ENCODE data around the gene KDM3A.

KDM3A gene

DNA sequence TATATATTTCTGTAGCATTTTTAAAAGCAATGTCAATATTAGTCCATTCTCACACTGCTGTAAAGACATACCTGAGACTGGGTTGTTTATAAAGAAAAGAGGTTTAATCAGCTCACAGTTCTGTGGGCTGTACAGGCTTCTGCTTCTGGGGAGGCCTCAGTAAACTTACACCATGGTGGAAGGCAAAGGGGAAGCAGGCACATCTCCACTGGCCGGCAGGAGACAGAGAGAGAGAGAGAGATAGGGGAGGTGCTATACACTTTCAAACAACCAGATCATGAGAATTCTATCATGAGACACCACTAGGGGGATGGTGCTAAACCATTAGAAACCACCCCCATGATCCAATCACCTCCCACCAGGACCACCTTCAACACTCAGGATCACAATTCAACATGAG is 79.0 kb downstream of the KDM3A start:
- DNase-seq = no peak

DNA sequence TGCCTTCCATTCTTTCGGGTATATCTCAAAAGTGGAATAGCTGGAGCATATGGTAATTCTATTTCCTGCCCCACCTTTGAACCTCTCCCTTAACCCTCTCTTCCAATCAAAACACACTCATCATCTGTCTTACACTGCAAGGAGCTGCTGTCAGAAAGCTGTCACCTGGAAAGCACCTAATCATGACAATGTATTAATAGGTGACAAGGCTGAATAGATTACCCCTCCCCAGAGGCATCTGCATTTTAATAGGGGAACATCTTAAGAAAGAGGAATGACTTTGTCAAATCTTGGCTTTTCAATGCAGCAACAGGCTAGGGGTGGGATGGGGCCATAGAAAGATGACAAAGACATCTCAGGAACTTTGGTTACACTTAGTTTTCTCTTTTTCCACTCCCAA is 80.8 kb downstream of the KDM3A start:
- no peak for DNase-seq

DNA sequence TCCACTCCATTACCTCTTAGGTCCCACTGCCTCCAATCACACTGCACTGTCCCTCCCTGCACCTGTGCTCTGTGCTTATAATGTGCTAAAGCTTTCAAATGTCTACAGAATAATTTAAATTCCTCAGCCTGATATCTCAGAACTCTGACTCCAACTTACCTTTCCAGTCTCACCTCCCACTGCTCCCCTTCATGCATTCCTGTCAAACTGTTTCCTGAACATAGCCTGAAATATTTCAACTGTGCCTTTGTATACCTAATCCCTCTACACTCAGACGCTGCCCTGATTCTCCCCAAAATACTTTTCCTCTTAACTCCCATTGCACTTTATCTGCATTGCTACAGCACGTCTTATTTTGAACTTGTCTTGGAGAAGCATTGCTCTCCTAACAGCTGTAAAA is 81.5 kb downstream of the KDM3A start:
- no peak for DNase-seq

DNA sequence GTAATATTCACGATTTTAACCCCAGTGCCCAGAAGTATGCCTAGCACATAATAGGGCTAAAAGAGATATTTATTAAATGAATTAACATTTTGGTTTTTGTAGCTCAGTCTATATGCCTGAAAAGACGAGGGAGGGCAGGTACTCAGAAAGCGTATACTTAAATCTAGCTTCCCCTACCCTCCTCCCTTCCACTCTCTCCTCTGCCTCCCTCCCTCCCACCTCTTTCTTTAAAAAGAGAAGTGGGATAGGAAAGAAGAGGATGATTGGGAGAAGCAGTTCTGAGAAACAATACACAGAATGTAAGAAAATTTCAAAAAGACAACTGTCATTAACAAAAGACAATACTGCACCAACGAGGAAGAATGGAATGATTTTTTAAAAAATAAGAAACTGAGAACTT is 82.3 kb downstream of the KDM3A start:
- DNase-seq = no peak

DNA sequence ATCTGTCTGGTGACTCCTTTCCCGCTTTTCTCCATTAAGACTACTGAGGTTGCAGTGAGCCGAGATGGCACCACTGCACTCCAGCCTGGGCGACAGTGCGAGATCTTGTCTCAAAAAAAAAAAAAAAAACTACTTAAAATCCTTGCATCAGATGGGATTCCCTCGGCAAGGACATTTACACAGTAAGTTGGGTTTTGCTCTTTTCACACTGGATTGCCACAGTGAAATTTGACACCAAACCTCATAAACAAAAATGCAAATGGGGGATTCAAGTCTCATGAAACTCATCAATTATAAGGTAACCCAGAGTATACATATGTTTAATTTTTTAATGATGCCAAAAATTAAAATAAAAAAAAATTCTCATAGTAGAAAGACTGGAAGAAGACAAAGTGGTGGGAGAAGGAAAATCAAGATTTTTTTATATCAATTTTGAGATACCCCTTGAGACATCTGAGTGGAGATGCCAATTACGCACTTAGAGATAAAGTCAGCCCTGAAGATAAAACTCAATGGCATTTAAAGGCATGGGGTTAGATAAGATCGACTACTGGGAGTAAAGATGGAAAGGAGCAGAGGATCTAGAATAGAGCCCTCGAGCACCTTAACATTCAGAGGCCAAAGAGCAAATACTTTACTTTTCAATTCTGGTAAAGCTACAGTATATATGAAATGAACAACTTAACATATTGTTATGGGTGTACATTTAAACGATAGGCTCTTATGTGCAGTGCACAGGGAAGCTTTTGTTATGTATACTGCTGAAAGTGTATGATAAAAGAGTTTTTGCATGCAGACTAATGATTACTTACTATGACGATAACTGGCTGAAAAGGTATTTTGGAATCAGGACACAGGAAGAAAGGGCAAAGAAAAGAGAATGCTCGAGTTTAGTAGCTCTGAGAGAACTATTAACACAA is 84.5 kb downstream of the KDM3A start:
- DNase-seq = no peak

DNA sequence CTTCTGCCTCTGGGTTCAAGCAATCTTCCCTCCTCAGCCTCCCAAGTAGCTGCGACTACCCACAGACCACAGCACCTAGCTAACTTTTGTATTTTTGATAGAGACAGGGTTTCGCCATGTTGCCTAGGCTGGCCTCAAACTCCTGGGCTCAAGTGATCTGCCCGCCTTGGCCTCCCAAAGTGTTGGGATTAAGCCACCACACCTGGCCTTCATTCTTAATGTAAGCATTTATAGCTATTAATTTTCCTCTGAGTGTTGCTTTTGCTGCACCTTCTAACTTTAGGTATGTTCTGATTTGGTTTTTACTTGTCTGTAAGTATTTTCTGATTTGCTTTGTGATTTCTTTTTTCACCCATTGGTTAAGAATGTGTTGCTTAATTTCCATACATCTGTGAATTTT is 92.4 kb downstream of the KDM3A start:
- DNase-seq = no peak

DNA sequence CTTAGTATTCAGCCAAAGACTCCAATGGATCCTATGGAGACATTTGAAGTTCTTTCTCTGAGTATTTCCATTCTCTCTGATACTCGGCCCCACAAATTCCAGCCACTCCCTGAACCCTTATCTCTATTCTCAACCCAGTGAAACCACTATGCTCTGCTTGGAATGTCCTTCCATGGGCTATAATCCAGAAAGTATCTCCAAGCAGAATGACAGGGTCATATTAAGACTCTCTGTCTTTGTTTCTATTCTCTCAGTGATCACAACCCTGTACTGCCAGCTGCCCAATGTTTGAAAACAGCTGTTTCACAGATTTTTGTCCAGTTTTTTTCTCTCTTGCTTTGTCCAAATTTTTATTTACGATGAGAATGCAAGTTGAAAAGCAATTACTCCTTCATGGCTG is 100.2 kb downstream of the KDM3A start:
- no peak for DNase-seq
